ENCODE results near the gene WIPI1. TPM values are rescaled to one million over a fixed set of nuclear protein-coding genes. Genes with fewer than 3 reads are reported as not detected.

Gene WIPI1
- polyA plus RNA-seq, 3 donors, result 23.5 to 24.1 (median 23.5) TPM

GRCh38 chr17:68440526-68440925, 16.8 kb downstream of the WIPI1 start:
- DNase-seq (ENCODE audit: low read depth in 3 of 3, low spot score in 2 of 3), result no peak

- DNase-seq (ENCODE audit: low read depth in 3 of 3, low spot score in 2 of 3), result no peak
Observed at GRCh38 chr17:68439656-68440290, 17.5 kb downstream of the WIPI1 start.

DNA sequence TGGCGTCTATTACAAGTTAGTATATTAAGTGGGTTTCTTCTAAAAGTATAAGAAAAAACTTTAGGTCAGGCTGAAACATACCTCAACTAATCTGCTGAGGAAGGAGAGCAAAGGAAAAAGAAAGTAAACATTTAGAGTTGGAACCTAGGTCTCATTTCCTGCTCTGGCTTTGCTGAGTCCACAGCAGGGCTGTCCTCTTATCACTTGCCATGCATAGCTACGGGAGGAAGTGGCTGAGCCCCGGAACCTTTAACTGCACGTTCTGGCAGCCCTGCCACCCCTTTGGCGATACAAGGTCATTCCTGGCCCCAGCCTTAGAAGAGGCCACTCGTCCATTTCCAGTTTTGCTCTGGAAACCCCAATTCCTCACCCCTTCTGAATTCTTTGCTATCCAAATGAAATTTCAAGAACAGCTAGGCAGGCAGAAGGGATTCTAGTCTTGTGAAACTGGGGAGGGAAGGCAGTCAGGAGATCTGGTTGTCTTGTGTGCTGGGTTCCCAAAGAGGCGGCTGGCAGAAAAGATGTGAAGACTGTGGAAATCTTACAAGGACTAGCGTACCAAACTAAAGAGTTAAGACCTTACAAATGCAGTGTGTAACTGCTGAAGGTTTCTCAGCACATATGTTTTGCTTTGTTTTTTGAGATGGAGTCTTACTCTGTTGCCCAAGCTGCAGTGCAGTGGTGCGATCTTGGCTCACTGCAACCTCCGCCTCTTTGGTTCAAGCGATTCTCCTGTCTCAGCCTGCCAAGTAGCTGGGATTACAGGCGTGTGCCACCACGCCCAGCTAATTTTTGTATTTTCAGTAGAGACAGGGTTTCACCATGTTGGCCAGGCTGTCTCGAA, 19.1 kb downstream of the WIPI1 start:
- DNase-seq (ENCODE audit: low read depth in 3 of 3, low spot score in 2 of 3), result no peak

DNA sequence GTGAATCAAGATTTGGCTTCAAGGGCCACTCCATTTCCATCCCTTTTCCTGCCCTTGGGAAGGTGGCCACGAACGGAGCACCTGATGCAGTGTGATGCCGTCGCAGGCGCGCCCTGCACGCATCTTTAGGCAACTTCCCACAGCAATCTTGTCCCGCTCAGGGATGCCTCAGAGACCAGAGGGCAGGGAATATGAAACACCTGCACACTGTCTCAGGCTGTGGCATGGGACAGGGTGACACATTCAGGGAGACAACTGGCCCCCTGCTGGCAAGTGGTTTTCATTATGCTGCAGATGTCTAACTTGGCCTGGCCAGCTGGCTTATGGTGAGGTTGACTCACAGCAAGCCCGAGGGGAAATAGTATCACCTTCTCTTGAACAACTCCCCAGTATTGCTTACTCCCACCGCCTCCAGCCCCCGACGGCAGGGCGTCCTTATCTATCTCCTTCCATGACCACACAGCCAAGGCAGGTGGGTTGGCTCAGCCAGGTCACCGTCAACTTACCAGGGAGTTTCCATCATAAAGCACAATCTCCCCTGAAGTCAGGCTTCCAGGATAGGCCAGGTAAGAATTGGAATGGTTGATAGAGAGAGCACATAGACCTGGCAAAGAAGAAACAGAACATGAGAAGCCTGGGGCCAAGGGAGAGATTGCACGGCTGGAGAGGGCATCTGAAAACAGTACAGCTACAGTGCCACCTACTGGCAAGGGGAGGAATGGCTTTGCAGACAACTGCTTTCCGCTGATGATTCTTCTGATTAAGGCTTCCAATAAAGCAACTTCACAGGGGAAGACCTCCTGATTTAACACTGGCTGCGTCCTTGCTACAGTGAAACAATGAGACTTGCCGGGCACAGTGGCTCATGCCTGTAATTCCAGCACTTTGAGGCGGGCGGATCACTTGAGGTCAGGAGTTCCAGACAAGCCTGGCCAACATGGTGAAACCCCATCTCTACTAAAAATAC, 21.1 kb downstream of the WIPI1 start:
- DNase-seq (ENCODE audit: low read depth in 3 of 3, low spot score in 2 of 3), result no peak

DNA sequence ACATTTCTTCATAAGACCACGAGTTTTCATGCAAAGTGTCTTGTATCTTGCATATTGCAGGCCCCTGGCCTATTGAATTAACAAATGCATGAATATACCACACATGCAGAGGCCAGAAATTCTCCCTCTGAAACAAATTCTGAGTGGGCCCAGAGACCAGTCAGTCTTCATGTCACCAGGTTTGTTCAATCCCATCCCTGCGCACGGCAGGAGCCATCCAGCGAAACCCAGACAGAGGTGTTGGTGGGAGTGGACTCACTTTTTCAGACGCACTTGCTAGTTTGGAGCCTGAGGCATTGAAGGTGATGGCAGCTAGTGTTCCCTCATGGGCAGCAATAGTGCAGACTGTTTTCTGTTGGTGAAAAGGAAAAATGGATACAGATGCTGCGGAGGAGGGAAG, 21.9 kb downstream of the WIPI1 start:
- no peak for DNase-seq (ENCODE audit: low read depth in 3 of 3, low spot score in 2 of 3)

GRCh38 chr17:68433911-68434508, 23.3 kb downstream of the WIPI1 start:
- no peak for DNase-seq (ENCODE audit: low read depth in 3 of 3, low spot score in 2 of 3)

GRCh38 chr17:68433211-68433610, 24.1 kb downstream of the WIPI1 start:
- no peak for DNase-seq (ENCODE audit: low read depth in 3 of 3, low spot score in 2 of 3)

DNA sequence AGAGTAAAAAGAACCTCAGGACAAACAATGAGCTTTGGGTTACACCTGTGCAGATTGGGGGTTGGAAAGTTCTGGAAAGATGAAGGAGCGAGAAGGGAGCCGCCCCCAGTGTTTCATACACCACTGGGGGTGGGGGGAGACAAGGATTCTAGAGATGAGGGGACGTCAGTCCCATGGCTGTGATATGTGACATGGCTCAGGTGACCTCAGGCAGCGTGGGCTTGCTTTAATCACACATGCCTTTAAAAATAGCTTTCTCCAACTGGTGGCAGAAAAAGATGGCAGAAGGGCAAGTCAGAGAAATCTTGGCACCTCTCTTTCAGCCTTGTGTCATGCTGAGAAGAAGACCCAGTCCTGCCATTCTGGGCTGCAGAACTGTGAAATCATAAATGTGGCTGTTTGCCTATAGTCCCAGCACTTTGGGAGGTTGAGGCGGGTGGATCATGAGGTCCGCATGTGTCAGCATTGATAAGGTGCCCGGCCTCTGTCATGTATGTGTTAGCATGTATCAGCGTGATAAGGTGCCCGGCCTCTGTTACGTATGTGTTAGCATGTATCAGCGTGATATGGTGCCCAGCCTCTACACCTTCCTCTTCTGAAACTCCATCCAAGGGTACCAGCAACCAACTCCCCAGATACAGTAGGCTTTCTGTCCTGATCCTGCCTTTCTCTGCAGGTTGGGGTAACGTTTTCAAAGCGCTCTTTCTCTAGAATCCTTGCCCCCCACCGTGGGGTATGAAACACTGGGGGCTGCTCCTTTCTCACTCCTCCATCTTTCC, 25.0 kb downstream of the WIPI1 start:
- no peak for DNase-seq (ENCODE audit: low read depth in 3 of 3, low spot score in 2 of 3)

- no peak for DNase-seq (ENCODE audit: low read depth in 3 of 3, low spot score in 2 of 3)
Observed at GRCh38 chr17:68431661-68432071, 25.6 kb downstream of the WIPI1 start.

- DNase-seq (ENCODE audit: low read depth in 3 of 3, low spot score in 2 of 3), result no peak
Observed at GRCh38 chr17:68431045-68431608, 26.2 kb downstream of the WIPI1 start.

DNA sequence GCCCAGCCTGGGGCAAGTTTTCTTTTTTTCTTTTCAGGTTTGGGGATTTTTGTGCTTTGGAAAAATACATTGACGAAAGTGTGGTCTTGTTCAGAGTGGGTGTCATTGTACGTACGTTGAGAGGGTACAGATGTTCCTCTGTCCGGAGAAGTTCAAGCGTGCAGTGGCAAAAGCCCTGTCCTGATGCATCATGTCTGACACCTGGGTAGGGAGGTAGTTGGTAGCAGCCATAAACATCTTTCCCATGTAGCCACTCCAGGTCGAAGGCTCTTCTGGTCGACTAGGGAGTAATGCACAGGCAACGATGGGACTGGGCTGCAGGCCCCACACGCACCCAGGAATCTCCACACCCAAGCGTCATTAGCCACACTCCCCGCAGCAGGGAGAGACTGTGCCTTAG, 27.4 kb downstream of the WIPI1 start:
- DNase-seq (ENCODE audit: low read depth in 3 of 3, low spot score in 2 of 3), result no peak

DNA sequence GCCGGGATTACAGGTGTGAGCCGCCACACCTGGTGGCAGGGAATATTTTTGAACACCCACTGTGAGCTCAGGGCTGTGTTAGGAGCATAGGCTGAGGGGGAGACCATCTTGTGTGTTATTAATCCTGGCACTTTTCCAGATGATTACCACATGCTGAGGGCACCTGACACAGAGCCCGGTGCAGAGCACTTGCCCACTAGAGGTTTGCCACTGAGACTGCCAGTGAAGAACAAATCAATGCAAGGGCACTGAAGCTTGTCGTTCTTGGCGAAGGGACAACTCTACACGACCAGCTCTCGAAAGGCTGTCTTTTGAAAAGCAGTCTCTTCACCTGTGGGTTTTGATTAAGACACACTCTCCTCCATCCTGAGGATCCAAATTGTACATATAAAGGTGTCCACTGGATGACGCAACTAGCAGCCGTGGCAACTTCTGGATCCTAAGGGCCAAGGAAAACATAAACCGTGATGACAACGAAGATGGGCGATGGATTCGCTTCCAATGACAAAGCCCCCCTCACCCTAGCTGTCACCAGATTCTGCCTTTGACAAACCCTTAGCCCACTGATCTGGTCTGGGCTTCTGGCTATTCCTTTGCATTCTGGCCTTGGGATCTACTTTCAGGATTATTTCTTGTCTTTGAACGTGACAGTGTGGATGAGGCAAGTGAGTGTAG, 28.7 kb downstream of the WIPI1 start:
- no peak for DNase-seq (ENCODE audit: low read depth in 3 of 3, low spot score in 2 of 3)

GRCh38 chr17:68427575-68427974, 29.7 kb downstream of the WIPI1 start:
- no peak for DNase-seq (ENCODE audit: low read depth in 3 of 3, low spot score in 2 of 3)

DNA sequence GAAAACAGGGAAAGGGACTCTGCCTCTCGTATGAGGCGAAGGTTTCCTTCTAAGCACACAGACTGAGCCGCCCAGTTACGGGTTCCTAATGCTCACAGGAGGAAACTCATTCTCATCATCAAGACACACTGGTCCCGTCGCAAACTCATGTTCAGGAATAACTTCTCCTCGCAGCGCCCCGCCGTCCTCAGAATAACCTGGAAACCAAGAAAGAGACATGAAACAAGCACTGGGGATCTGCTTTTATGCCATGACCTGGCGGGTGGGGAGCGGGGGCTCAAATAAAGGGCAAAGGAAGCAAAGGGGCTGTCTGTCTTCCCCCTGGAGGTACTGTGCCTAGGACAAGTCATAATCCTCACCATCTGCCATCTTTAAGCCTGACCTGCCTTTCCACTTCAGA, 31.3 kb downstream of the WIPI1 start:
- no peak for DNase-seq (ENCODE audit: low read depth in 3 of 3, low spot score in 2 of 3)

DNA sequence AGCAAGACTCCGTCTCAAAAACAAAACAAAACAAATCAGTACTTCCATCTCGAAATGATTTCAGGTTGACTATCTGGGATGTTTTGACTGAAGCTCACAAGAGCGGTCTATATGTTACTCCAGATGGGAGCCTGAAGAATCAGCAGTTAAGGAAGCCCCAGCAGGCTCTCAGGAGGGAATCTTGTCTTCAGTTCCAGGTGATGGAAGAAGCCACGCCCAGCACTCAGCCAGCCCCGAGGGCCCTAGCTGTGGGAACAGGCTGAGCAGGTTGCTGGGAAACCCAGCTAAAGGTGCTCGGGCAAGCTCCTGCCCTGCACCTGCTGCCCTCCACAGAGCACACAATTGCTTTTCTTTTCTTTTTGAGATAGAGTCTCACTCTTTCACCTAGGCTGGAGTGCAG, 32.4 kb downstream of the WIPI1 start:
- DNase-seq (ENCODE audit: low read depth in 3 of 3, low spot score in 2 of 3), result no peak

- DNase-seq (ENCODE audit: low read depth in 3 of 3, low spot score in 2 of 3), result no peak
Observed at GRCh38 chr17:68424203-68424602, 33.1 kb downstream of the WIPI1 start.

DNA sequence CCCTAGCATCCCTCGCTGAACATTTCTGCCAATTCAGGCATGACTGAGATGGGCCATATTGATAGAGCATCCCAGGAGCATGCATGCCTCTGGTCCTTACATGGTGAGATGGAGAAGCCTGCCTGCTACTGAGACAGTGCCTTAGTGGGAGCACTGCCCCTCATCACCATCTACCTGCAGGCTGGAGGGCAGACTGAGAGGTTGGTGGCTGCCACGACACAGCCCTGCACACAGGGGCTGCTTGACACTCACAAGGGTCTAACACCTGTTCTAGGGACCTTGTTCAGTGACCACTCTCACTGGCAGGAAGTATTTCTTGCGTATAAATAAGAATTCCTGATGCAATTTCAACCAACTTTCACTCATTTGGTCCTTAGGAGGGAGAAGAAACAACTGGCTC, 34.0 kb downstream of the WIPI1 start:
- no peak for DNase-seq (ENCODE audit: low read depth in 3 of 3, low spot score in 2 of 3)

DNA sequence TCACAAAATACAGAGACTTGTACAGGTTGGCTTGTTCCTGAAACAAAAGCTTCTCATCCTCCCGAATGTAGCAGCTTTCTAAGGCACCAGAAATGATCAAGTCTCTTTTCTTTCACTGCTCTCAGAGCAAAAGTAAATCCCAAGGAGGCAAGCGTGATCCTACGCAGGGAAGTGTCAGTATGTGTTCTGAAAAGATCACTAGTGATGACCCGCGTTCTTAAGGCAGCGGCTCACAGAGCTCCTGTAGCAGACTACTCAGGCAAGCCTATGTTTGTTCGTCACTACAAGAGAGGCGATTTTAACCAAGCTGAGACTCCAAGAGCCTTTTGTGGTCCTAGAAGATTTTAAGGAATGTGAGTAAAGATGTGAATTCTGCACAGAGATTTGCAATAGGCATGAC, 34.5 kb downstream of the WIPI1 start:
- DNase-seq (ENCODE audit: low read depth in 3 of 3, low spot score in 2 of 3), result no peak

DNA sequence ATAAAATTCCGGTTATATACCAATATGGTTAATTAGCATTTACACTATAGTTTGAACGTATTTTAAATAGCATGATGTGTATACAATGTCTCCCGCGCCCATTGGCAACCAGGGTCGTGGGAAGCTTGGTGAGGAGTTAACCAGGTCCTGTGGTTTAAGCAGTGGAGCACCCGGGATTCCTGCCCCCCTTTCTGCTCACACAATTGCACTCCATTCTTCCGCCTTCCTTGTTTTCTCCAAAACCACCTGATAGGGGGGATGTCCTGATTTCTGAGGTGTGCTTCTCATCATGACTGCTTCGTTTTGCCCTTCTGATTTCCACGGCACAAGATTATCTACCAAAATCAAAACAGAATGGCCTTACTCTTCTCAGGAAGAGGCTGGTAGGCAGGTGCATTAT, 35.8 kb downstream of the WIPI1 start:
- no peak for DNase-seq (ENCODE audit: low read depth in 3 of 3, low spot score in 2 of 3)

Measured in right renal cortex interstitium (tissue), 3 donors.